CD1c-positive myeloid dendritic cell (primary cell): Measurements from ENCODE around the gene DGCR8.

Source experiments
- DNase-seq: peaks from one replicate; pipeline ENCODE4 v3.0.0-alpha.2; 2016; ENCODE audit errors: extremely low spot score

The DGCR8 gene

DNA sequence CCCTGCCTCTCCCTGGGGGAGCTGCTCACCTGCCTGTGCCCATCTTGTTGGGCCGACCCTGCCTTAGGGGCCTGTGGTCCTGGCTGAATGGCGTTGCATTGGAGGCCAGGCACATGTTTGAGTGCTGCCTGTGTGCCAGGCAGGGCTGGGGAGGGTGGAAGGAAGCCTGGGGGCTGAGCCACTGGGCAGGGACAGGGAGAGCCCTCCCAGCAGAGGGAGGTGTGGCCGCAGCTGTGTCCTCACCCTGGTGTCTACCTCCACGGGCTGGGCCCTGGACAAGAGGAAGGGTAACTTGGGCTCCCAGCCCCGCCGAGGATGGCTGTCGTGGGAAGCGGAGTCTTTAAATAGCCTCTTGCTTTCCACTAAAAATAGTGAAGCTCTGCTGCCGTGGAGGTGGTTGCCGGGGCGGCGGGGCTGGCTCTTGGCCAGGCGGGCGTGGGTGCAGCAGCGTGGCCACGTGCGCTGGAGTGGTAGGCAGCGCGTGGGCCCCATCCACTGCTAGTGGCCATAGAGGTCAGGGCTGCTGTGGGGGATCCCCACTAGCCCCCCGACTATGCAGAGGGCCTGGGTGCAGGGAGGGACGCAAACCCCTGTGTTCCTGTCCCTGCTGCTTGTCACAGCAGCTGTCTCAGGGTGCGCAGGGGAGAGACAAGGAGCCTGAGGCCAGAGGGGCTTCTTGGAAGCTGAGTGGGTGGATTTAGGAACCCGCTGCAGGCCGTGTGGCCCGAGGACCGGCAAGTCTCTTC is 57.8 kb downstream of the DGCR8 start:
- peak; percentile 30 for DNase-seq

DNA sequence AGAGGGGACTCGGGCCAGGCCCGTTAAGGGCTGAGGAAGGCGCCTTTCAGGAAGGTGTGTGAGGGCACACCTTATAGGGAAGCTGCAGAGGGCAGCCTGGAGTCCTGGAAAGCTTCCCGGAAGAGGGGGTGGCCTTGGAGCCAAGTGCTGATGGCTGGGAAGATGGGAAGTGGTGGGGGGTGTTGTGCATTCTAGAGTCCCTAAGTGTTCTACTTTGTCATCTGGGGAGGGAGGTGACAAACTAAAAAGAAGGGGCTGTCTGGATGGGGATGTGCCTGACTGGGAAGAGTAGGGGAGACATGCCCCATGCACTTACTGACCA is 58.3 kb downstream of the DGCR8 start:
- no peak for DNase-seq

DNA sequence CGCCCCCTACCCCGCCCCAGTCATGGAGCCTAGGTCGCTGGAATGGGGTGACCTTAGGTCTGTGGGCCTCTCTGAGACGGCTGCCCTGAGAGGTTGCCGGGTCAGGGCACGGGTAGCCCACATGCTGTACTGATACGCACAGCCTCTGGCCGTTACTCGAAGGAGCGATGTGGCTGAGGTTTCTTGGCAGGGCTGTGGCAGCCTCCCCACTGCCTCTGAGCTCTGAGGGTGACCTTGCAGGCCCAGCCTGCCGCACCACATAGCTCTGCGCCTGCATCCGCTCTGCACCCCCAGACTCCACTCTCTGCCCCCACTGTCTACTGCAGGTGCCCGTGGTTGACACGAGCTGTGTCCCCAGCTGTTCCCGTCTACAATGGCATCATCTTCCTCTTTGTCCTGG is 58.8 kb downstream of the DGCR8 start:
- DNase-seq = no peak

GRCh38 chr22:20139391-20140106 is 59.5 kb downstream of the DGCR8 start:
- no peak for DNase-seq

DNA sequence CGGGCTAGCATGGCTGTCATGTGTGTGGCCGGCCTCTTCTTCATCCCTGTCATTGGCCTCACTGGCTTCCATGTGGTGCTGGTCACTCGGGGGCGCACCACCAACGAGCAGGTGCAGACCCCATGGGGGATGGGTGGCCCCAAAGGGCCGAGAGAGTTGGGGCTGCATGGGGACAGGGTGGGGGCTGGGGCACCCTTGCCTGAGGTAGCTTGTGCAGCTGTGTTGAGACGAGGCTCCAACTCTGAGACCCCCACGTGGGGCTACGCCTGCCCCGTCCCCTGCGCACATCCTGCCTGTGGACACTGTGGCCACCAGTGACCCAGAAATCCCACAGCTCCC is 60.0 kb downstream of the DGCR8 start:
- no peak for DNase-seq

DNA sequence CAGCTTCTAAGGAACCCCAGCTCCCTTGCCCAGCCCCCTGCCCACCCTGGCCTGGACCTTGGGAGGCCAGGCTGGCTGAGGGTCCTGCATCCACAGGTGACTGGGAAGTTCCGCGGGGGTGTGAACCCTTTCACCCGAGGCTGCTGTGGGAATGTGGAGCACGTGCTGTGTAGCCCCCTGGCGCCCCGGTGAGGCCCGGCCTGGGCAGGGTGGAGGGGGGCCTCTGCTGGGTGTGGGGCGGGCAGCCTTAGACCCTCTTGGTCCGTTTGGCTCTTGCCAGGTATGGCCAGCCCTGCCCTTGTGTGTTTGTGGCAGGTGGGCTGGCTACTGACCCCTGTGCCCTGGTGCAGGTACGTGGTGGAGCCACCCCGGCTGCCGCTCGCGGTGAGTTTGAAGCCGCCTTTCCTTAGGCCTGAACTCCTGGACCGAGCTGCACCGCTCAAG is 60.5 kb downstream of the DGCR8 start:
- DNase-seq = no peak

DNA sequence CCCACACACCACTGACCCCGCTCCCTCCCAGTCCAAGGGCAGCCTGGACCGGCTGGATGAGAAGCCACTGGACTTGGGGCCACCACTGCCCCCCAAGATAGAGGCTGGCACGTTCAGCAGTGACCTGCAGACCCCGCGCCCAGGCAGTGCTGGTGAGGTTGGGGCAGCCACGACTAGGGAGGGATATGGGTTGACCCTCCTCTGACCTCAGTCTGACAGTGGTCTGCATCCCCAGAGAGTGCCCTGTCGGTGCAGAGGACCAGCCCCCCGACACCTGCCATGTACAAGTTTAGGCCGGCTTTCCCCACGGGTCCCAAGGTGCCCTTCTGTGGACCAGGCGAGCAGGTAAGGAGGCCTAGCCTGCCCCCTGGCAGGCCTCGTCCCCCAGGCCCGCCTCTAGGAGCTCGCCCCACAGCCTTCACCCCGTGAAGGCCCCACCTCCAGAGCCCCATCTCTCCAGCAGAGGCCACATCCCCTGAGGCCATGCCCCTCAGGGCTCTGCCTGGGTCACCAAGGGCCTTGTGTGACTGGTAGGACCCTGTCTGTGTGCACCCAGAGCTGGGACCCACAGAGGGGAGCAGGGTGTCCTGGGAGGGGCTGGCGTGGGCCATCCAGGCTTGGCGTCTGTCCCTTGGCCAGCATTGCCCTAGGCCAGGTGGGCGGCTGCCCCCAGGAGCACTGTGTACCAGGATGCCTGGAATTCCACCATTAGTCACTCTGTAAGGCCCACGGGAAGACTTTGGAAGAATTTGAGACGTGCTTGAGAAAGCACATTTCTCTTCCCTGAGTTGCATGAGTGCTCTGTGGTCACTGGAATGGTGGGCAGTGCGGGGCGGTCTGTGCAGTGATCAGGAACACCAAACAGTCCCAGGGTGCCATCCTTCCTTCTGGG is 61.4 kb downstream of the DGCR8 start:
- no peak for DNase-seq

DNA sequence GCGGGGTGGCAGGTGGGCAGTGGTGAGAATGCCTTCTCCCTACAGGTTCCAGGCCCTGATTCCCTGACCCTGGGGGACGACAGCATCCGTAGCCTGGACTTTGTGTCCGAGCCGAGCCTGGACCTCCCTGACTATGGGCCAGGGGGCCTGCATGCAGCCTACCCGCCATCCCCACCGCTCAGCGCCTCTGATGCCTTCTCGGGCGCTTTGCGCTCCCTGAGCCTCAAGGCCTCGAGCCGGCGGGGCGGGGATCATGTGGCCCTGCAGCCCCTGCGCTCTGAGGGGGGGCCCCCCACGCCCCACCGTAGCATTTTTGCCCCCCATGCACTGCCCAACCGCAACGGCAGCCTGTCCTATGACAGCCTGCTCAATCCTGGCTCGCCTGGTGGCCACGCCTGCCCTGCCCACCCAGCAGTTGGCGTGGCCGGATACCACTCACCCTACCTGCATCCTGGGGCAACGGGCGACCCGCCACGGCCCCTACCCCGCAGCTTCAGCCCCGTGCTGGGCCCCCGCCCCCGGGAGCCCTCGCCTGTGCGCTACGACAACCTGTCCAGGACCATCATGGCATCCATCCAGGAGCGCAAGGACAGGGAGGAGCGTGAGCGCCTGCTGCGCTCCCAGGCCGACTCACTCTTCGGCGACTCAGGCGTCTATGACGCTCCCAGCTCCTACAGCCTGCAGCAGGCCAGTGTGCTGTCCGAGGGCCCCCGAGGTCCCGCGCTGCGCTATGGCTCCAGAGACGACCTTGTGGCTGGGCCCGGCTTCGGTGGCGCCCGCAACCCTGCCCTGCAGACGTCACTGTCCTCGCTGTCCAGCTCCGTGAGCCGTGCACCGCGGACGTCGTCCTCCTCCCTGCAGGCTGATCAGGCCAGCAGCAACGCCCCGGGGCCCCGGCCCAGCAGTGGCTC is 62.9 kb downstream of the DGCR8 start:
- DNase-seq = no peak

GRCh38 chr22:20143883-20144665 is 64.0 kb downstream of the DGCR8 start:
- DNase-seq = no peak

DNA sequence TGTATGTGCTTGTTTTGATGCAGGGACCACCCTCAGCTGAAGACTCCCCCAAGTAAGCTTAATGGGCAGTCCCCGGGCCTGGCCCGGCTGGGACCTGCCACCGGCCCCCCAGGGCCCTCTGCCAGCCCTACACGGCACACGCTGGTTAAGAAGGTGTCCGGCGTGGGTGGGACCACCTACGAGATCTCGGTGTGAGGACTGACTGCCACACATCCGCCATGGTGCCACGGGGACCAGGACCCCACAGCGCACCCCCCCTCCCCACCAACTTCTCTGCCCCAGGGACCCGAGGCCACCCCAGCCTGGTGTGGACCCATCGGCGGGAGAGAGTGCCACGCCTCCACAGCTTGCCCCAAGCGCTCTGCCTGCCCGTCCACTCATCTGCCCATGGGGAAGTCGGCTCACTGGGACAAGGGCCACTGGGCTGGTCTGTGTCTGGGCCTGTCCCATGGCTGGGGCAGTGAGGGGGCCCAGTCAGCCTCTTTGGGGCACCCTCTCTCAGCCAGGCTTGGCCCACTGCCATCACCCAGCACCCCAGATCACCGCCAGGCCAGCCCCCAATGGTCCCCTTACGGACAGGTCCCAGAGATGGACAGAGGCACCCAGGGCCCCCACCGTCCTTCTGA is 65.3 kb downstream of the DGCR8 start:
- no peak for DNase-seq

DNA sequence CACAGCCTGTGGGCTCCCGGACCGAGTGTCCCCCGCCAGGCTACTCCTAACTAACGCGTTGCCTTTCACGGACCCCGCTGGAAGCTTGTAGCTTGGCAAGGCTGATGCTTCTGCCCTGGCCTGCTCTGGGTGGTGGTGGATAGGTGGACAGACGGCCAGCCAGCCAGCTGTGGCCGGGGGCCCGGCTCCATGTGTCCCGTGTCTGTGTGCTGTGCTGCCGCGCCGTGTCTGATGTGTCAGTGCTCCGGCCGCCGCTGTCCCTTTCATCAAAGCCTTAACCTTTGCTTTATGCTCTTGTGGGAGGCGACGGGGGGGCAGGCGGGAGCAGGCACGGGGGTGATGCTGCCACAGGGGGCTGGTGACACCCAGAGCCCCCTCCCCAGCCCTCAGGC is 65.8 kb downstream of the DGCR8 start:
- DNase-seq = no peak

DNA sequence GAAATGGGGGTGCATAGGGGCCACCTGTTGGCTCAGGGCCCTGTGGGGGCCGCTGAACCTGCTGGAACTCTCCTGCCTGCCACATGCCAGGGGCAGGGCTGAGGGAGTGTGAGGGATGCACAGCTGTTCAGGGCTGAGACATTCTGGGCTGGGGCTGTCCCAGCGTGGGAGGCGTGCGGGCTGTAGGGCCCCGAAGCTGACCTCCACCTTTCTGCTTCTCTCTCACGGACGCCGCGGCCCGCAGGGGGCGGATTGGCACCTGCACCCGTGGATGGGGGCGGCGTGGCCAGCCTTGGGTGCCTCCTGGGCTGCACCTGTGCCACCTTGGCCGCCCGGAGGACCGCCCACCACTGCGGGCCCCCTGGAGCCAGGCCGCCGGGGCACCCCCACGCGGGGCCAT is 66.7 kb downstream of the DGCR8 start:
- no peak for DNase-seq

DNA sequence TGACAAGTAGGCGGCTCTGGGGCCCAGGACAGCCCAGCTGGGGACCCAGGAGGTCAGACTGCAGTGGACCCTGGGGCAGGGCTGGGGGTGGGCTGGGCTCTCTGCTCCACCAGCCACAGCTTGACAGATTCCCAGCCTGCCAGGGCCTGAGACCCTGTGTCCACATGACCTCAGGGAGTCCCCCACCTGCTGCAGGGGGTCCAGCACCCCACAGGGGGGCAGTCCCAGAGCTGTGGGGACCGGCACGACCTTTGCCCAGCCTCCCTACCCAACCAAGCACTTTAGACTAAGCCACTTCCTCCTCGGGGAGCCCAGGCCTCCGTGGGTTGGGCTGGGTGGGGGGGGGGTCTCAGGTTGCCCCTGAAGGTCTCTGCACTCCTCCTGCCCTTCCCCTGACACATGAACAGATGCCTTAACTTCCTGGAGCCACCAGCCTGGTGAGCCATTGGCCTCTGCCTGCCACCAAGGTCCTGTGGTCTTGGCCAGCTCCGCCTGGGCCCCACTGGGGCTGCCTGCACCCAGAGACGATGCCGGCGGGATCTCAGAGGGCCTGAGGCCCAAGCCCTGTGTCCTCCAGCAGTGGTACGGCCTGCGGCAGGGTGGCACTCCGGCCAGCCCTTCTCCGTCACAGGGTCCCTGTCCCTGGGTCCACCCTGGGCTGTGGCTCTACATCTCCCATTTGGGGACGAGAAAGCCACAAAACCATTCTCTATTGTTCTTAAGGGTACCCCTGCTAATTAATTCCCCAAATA is 67.4 kb downstream of the DGCR8 start:
- no peak for DNase-seq

- no peak for DNase-seq
Measured at GRCh38 chr22:20148414-20148813, 68.4 kb downstream of the DGCR8 start.

DNA sequence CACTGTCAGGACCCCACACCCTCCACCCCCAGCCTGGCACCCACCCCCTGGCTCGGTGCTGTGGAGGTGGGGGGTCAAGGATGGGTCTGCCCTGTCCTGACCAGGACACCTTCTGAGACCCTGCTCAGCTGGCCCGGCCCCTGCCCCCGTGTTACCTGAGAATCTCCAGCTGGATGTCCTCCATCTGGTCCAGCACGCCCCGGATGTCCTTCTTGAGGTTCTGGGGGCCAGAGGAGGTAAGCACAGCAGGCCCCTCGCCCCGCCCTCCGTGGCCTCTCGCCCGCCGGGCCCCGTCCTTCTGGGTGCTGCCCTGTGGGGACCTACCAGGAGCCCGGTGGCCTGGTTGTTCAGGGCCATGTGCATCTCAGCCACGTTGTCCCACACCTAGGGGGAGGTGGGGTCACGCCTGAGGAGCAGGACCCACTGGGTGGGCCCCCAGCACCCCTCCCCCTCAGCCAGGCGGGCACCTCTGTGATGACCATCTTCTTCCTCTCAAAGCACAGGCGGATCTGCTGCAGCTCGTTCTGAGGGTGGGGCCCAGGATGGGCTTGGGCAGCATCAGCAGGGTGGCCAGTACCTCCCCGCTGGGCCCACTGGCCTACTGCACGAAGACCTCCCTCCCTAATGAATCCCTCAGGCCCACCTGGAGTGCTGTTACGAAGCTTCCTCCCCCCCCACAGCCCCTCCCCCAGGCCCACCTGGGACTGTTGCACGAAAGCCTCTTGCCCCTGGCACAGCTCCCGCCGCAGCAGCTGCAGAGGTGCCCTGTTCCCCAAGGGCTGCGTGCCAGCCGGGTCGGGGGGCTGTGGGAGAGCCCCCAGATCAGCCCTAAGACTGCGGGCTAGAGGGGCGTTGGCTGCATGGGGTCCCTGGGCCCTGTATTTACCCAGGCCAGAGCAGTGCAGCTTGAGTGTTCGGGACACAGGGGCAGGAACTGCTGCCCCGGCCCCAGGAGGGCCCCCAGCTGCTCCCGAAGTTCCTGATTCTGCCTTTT is 69.5 kb downstream of the DGCR8 start:
- no peak for DNase-seq

- DNase-seq = no peak
Measured at GRCh38 chr22:20150381-20151275, 70.6 kb downstream of the DGCR8 start, which contains the start of gene CCDC188. TSS of gene CCDC188 (minus strand) at chr22:20151055. CDS start at chr22:20150986, 69 bp downstream.

- DNase-seq = no peak
Measured at GRCh38 chr22:20151276-20151588, 71.2 kb downstream of the DGCR8 start.
